Retinal pigment epithelial cell (primary cell): ENCODE measurements around the gene TXNL1.

Experiments
- DNase-seq: peaks from one replicate; pipeline ENCODE4 v3.0.0-alpha.2; 2010; ENCODE audit warnings: low read depth
- H3K4me3 ChIP-seq: 2 replicates; pipeline ENCODE4 v1.5.1; 2011; ENCODE audit warnings: mild to moderate bottlenecking, low read length, control low read depth, moderate library complexity
- TF ChIP-seq, protein P1 (sequence below): conservative IDR thresholded peaks from 2 replicates; pipeline ENCODE4 v1.5.1; 2011; ENCODE audit warnings: low read depth, low read length, control low read depth, inconsistent platforms

The TXNL1 gene

DNA sequence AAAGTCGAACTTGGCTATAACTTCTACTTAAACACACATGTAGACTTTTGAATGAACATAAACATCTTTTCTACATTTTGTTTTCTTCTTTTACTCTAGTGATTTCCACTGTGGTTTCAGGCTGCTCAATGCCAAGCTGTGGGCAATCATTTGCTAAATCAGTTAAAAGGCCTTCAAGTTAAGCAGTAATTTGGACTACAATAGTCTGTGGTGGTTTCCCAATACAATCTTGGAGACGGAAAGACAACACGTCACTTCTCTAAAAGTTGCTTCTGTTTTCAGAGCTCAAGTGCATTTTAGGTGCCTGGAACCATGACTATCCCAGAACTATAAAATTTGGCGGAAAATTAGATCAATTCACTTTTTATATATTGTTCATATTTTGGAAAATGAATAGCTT is 69.4 kb downstream of the TXNL1 start:
- TF ChIP-seq, protein P1, sequence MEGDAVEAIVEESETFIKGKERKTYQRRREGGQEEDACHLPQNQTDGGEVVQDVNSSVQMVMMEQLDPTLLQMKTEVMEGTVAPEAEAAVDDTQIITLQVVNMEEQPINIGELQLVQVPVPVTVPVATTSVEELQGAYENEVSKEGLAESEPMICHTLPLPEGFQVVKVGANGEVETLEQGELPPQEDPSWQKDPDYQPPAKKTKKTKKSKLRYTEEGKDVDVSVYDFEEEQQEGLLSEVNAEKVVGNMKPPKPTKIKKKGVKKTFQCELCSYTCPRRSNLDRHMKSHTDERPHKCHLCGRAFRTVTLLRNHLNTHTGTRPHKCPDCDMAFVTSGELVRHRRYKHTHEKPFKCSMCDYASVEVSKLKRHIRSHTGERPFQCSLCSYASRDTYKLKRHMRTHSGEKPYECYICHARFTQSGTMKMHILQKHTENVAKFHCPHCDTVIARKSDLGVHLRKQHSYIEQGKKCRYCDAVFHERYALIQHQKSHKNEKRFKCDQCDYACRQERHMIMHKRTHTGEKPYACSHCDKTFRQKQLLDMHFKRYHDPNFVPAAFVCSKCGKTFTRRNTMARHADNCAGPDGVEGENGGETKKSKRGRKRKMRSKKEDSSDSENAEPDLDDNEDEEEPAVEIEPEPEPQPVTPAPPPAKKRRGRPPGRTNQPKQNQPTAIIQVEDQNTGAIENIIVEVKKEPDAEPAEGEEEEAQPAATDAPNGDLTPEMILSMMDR, result no peak
- H3K4me3 ChIP-seq, result no peak overlapping the region
- no peak for DNase-seq

DNA sequence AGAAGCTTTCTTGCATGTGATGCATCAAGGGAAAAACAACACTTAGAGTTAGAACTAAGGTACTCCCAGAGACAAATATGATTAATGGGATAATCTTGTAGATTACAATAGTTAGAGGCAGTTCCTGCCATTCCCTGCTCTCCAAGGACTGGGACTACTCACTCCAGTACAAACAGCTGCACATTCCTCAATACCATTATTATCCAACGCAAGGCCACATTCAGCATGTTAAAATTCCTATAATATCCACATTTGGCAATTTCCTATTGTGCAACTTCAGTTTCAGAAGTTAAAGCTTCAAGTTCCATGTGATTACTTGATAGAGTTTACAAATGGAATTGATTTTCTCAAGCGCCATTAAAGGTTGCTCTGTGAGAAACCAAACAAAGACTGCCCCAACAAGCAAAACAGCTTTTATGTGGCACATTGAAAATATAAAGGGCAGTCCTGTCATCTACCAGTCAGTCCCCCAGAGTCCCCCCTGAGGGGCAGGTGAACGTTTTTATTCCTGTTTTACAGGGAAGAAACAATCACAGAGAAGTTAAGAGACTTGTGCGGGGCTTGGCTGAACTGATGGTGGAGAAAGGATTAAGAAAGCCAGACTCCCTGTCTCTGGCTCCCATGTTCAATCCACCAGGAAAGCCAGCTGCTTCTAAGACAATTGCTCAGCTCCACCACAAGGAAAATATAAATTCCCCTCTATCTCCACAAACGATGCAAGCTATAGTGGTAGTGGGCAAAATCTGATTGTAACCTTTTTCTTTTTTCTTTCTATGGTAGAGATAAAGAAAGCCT is 72.6 kb downstream of the TXNL1 start:
- no peak for DNase-seq
- TF ChIP-seq, protein P1, result no peak
- no peak overlapping the region for H3K4me3 ChIP-seq

DNA sequence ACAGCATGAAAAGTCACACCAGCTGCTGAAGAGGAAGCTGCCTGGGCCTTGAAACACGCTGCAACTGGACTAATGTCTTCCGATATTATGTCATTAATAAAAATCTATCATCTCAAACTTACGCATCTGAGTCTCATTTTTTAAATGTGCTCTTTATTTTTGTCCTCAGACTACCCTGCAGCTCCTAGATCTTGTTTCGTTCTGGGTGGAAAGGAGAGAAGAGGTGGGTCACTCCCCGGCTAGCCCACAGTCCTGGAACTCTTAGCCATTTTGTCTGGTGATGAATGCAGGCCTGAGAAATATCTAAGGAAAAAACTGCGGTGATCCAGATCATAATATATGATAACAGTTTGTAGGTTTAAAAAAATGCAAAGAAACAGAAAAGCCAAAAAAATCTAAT is 73.3 kb downstream of the TXNL1 start:
- TF ChIP-seq, protein P1, result no peak
- DNase-seq, result no peak
- H3K4me3 ChIP-seq, result no peak overlapping the region

DNA sequence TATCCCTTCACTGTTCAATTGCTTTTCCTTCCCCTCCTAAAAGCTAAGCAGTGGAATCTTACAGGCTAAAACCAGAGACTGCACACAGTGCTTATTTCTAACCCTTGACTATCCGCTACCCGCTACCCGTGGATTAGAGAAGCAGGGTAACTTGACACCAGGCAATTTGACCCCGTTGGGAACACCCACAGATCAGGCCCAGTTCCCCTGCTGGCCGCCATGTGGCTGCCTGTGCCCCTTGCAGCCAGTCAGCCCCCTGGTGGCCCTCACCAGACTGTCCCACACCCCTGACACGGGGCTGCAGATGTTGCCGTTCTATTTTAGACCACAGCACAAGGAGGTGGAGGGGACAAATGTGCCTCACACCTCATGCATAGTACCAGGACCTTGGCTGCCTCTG is 74.8 kb downstream of the TXNL1 start:
- TF ChIP-seq, protein P1, result peak; percentile 45
- no peak for DNase-seq

DNA sequence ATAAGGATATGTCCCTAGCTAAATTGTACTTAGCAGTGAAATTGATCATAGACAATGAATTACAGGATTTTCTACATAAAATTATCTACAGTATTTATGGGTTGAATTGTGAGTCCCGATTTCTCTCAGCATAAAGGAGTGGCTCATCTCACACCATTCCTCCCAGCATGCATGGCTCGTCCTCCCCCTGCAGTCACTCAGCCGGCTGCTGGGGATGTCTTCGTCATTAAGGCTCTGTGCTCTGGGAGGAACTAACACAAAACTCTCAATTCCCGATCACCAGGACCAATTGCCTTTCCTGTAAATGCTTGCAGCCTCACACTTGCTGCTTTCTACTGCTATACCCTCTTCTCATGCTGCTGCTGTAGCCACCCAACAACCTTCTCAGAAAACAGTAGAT is 75.9 kb downstream of the TXNL1 start:
- H3K4me3 ChIP-seq, result no peak overlapping the region
- DNase-seq, result no peak
- TF ChIP-seq, protein P1, result no peak

More for the DNA sequence above, 74.8 kb downstream of the TXNL1 start:
- no peak overlapping the region for H3K4me3 ChIP-seq

DNA sequence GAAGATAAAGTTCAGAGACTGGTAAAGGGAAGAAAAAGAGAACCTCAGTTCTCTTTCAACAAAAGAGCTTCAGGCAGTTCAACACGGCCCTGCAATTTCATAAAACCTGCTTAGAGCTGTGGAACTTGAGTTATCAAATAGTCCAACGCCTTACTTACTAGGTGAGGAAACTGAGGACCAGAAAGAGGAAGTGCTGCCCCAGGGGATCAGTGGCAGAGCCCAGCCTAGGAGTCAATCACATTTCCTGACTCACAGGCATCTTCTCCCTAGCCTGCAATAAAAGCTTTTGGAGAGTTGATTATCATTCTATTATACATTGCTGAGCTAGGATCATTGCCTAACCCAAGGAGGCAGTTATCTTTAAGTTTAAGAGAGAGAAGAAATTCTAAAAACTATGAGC is 77.4 kb downstream of the TXNL1 start:
- TF ChIP-seq, protein P1, result no peak
- no peak for DNase-seq
- H3K4me3 ChIP-seq, result no peak overlapping the region

DNA sequence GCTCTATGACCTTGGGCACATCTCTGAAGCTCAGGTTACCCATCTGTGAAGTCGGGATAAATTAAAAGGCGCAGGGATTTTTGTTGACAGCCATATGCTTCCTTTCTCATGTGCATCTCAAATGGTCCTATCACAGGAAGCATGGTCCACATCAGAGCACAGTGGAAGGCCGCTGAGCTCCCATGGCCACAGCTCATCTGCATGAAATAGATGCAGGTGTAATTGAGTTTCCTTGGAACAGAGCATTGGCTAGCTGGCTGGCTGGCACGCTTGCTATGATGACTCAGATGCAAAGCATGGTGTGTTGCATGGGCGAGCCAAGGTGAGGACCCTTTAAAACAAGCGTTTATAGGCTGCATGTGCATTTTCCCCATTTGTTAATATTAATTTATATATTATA is 79.3 kb downstream of the TXNL1 start:
- no peak for DNase-seq
- H3K4me3 ChIP-seq, result no peak overlapping the region
- TF ChIP-seq, protein P1, result no peak
